Gastroesophageal sphincter (tissue), 3 donors: Measurements from ENCODE around the gene B3GLCT.

Experiments used
- EP300 ChIP-seq: sonication (generic); formaldehyde crosslinking; IDR thresholded peaks from one replicate; pipeline ENCODE4 v1.6.1; 2017; ENCODE audit warnings: antibody characterized with exemption, mild to moderate bottlenecking
- POLR2A ChIP-seq, 2 donors: fragments of 450-650 bp; IDR thresholded peaks; one replicate each; pipeline ENCODE4 v1.6.1; 2017; ENCODE audit warnings: antibody characterized with exemption in 2 of 2, mild to moderate bottlenecking in 2 of 2, moderate library complexity in 1 of 2
- POLR2AphosphoS5 ChIP-seq: sonication (generic); formaldehyde crosslinking; IDR thresholded peaks from one replicate; pipeline ENCODE4 v1.6.1; 2017; ENCODE audit warnings: antibody characterized with exemption
- TF ChIP-seq, protein P1 (sequence below), 4 experiments: fragments of 200-600 bp in 2 of 4; fragments of 450-650 bp in 2 of 4; sonication (generic) in 1 of 4; IDR thresholded peaks; one replicate each; pipeline ENCODE4 v1.5.1; 2017 to 2019; ENCODE audit warnings: antibody characterized with exemption in 4 of 4, mild to moderate bottlenecking in 2 of 4, moderate library complexity in 2 of 4

GRCh38 chr13:31274390-31274789 lies 74.6 kb downstream of the B3GLCT start:
- TF ChIP-seq EP300 (no peak), POLR2AphosphoS5 (no peak), POLR2A (IDR thresholded peaks at IDR 0.05) (no peak)
- TF ChIP-seq, protein P1, sequence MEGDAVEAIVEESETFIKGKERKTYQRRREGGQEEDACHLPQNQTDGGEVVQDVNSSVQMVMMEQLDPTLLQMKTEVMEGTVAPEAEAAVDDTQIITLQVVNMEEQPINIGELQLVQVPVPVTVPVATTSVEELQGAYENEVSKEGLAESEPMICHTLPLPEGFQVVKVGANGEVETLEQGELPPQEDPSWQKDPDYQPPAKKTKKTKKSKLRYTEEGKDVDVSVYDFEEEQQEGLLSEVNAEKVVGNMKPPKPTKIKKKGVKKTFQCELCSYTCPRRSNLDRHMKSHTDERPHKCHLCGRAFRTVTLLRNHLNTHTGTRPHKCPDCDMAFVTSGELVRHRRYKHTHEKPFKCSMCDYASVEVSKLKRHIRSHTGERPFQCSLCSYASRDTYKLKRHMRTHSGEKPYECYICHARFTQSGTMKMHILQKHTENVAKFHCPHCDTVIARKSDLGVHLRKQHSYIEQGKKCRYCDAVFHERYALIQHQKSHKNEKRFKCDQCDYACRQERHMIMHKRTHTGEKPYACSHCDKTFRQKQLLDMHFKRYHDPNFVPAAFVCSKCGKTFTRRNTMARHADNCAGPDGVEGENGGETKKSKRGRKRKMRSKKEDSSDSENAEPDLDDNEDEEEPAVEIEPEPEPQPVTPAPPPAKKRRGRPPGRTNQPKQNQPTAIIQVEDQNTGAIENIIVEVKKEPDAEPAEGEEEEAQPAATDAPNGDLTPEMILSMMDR (IDR thresholded peaks at IDR 0.05) = no peak
